ENCODE measurements around the gene IQCH. TPM values are rescaled to one million over a fixed set of nuclear protein-coding genes. Genes with fewer than 3 reads are reported as not detected.

IQCH gene
- total RNA-seq, 4 donors from 2014 or later: 0.40 to 5.2 (median 1.9) TPM

DNA sequence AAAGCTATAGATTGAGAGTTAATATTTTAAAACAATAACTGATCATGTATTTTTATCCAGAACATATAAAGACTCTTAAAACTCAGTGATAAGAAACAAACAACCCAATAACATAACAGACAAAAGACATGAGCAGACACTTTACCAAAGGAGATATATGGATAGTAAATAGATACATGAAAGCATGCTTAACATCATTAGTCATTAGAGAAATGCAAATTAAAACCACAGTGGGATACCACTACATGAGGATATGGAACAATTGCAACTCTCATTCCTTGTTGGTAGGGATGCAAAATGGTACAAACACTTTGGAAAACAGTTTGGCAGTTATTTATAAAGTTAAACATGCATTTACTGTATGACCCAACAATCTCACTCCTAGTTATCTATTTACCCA, 95.0 kb downstream of the IQCH start:
- Histone ChIP-seq H3K4me3 (no peak overlapping the region), H3K27me3 (no peaks in the 10 kb centered on the region), H3K4me1 (no peaks in the 10 kb centered on the region), H3K27ac (no peak overlapping the region), H3K36me3 (no peaks in the 10 kb centered on the region), H3K9me3 (peaks cover 0 to 14% of the 10 kb centered on the region in 2 donors)
- in situ Hi-C loops (cut with MboI; ENCODE audit: low pct_ligation_motif_present in 1 of 4, low pct_unique_long_range_greater_than_20kb in 1 of 4, low sequenced_read_pairs in 3 of 4): no loop called here
- DNase-seq: no peak
- intact Hi-C loops (cut with DNase I; ENCODE audit: low total_unique reads): no loop called here
- TF ChIP-seq POLR2A (IDR thresholded peaks at IDR 0.05) (no peak), POLR2AphosphoS5 (IDR thresholded peaks at IDR 0.05) (no peak), CTCF (IDR thresholded peaks at IDR 0.05) (no peak), EP300 (IDR thresholded peaks at IDR 0.05; ENCODE audit: low read depth) (no peak)

- Histone ChIP-seq H3K27me3 (no peaks in the 10 kb centered on the region), H3K27ac (no peak overlapping the region), H3K4me1 (no peaks in the 10 kb centered on the region), H3K4me3 (no peak overlapping the region), H3K9me3 (peaks cover 0 to 14% of the 10 kb centered on the region in 2 donors), H3K36me3 (no peaks in the 10 kb centered on the region)
- in situ Hi-C loops (cut with MboI; ENCODE audit: low pct_ligation_motif_present in 1 of 4, low pct_unique_long_range_greater_than_20kb in 1 of 4, low sequenced_read_pairs in 3 of 4): no loop called here
- 87 to 92% methylated on average over 1 of the region's 1 CpG for WGBS, 2 donors (ENCODE audit: low coverage in 1 of 2)
- DNase-seq: no peak
- TF ChIP-seq EP300 (IDR thresholded peaks at IDR 0.05; ENCODE audit: low read depth): no peak
- intact Hi-C loops (cut with DNase I; ENCODE audit: low total_unique reads): no loop called here
Measured at GRCh38 chr15:67350042-67350441, 95.5 kb downstream of the IQCH start.

DNA sequence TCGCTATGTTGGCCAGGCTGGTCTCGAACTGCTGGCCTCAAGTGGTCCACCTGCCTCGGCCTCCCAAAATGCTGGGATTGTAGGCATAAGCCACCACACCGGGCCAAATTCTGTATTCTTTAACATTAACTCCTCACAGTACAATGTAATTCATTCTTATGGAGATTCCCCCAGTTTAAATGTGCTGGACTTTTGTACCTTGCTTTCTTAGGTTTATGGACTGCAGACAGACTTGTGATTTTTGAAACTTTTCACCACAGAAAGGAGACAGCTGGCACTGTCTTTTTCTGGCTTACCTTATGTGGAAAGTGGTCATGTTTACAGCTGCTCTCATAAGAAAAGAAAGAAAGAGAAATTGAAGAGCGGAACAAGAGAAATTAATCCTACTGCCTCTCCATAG, 103.8 kb downstream of the IQCH start:
- H3K4me3 ChIP-seq: no peak overlapping the region
- no peaks in the 10 kb centered on the region for H3K36me3 ChIP-seq
- TF ChIP-seq POLR2AphosphoS5 (IDR thresholded peaks at IDR 0.05) (no peak), CTCF (IDR thresholded peaks at IDR 0.05) (no peak), EP300 (IDR thresholded peaks at IDR 0.05; ENCODE audit: low read depth) (no peak), POLR2A (IDR thresholded peaks at IDR 0.05) (no peak)
- no peaks in the 10 kb centered on the region for H3K9me3 ChIP-seq
- H3K27me3 ChIP-seq: no peaks in the 10 kb centered on the region
- intact Hi-C loops (cut with DNase I; ENCODE audit: low total_unique reads): no loop called here
- in situ Hi-C loops (cut with MboI; ENCODE audit: low pct_ligation_motif_present in 1 of 4, low pct_unique_long_range_greater_than_20kb in 1 of 4, low sequenced_read_pairs in 3 of 4): no loop called here
- no peaks in the 10 kb centered on the region for H3K4me1 ChIP-seq
- H3K27ac ChIP-seq: no peak overlapping the region
- WGBS, 2 donors (ENCODE audit: low coverage in 1 of 2): 86 to 88% methylated on average over 1 to 5 of the region's 5 CpGs
- DNase-seq: no peak

GRCh38 chr15:67358812-67359211, 104.2 kb downstream of the IQCH start:
- Histone ChIP-seq H3K4me3 (no peak overlapping the region), H3K9me3 (no peaks in the 10 kb centered on the region), H3K27me3 (no peaks in the 10 kb centered on the region), H3K27ac (no peak overlapping the region), H3K4me1 (no peaks in the 10 kb centered on the region), H3K36me3 (no peaks in the 10 kb centered on the region)
- TF ChIP-seq EP300 (IDR thresholded peaks at IDR 0.05; ENCODE audit: low read depth): no peak
- TF ChIP-seq POLR2AphosphoS5 (IDR thresholded peaks at IDR 0.05): no peak
- TF ChIP-seq CTCF (IDR thresholded peaks at IDR 0.05): no peak
- no peak for TF ChIP-seq POLR2A (IDR thresholded peaks at IDR 0.05)
- in situ Hi-C loops (cut with MboI; ENCODE audit: low pct_ligation_motif_present in 1 of 4, low pct_unique_long_range_greater_than_20kb in 1 of 4, low sequenced_read_pairs in 3 of 4) (no loop called here), intact Hi-C loops (cut with DNase I; ENCODE audit: low total_unique reads) (no loop called here)
- DNase-seq: no peak
- WGBS, 2 donors (ENCODE audit: low coverage in 1 of 2): 83 to 100% methylated on average over 3 of the region's 3 CpGs

DNA sequence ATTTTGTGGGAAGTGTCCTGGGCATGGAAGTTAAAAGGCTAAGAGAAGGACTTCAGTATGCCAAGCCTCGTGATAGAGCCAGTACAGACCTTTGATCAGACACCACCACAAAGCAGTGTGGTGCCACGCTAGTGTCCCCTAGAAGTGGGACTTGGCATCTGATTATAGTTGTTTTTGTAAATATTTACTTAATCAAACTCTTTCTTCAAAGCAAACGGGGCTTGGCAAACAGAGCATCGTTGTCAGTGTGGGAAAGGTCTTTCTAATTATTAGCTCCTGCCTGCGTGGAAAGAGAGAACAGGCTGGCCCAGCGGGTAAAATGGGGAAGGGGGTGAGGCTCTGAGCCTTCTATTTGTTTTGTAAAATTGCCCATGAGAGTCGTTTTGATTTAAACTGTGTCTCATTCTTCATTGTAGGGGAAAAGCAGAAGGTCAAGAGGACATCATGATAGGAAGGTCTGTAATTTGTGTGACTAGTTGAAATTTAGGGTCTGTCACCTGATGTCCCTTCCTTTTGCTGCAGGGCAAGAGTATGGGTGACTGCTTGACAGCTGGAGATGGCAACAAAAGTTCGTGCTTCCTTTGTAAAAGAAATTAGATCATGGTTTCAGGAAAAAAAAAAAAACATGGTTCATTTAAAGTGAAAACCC, 105.0 kb downstream of the IQCH start:
- DNase-seq: no peak
- no peaks in the 10 kb centered on the region for H3K4me1 ChIP-seq
- in situ Hi-C loops (cut with MboI; ENCODE audit: low pct_ligation_motif_present in 1 of 4, low pct_unique_long_range_greater_than_20kb in 1 of 4, low sequenced_read_pairs in 3 of 4): no loop called here
- no peak overlapping the region for H3K27ac ChIP-seq
- H3K36me3 ChIP-seq: no peaks in the 10 kb centered on the region
- H3K27me3 ChIP-seq: no peaks in the 10 kb centered on the region
- intact Hi-C loops (cut with DNase I; ENCODE audit: low total_unique reads): no loop called here
- TF ChIP-seq POLR2A (IDR thresholded peaks at IDR 0.05) (no peak), EP300 (IDR thresholded peaks at IDR 0.05; ENCODE audit: low read depth) (no peak), POLR2AphosphoS5 (IDR thresholded peaks at IDR 0.05) (no peak), CTCF (IDR thresholded peaks at IDR 0.05) (no peak)
- 50 to 53% methylated on average over 2 to 8 of the region's 8 CpGs for WGBS, 2 donors (ENCODE audit: low coverage in 1 of 2)
- no peak overlapping the region for H3K4me3 ChIP-seq
- H3K9me3 ChIP-seq: no peaks in the 10 kb centered on the region

Data from transverse colon (tissue), 4 donors.